ENCODE results near the gene RNF44.

GRCh38 chr5:176521699-176522263 is 15.4 kb downstream of the RNF44 start:
- TF ChIP-seq CTCF (conservative IDR thresholded peaks at IDR 0.05; ENCODE audit: low read depth, low read length) = no peak
- TF ChIP-seq RFX5 (IDR thresholded peaks at IDR 0.05; ENCODE audit: low read depth, low read length) = no peak
- TF ChIP-seq CEBPB (IDR thresholded peaks at IDR 0.05; ENCODE audit: low read depth, low read length) = no peak

Data from IMR-90 (cell line).